ENCODE measurements around the gene CHST15.

Gene CHST15

DNA sequence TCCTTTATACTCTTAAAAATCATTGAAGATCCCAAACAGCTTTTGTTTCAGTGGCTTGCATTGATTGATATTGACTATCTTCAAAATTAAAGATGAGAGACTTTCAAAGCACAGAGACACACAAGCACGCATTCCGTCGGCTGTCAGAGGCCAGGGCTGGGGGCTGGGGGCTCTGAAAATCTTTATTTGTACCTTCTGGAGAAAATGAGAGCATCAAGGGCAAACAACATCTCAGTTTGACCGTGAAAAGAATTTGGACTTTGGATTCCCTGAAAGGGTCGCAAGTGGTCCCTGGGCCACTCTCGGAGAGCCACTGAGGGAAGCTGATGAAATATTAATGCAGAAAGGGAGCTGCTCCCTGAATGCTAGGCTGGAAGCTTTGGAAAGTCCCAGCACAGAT lies 96.4 kb downstream of the CHST15 start:
- TF ChIP-seq, protein P1, sequence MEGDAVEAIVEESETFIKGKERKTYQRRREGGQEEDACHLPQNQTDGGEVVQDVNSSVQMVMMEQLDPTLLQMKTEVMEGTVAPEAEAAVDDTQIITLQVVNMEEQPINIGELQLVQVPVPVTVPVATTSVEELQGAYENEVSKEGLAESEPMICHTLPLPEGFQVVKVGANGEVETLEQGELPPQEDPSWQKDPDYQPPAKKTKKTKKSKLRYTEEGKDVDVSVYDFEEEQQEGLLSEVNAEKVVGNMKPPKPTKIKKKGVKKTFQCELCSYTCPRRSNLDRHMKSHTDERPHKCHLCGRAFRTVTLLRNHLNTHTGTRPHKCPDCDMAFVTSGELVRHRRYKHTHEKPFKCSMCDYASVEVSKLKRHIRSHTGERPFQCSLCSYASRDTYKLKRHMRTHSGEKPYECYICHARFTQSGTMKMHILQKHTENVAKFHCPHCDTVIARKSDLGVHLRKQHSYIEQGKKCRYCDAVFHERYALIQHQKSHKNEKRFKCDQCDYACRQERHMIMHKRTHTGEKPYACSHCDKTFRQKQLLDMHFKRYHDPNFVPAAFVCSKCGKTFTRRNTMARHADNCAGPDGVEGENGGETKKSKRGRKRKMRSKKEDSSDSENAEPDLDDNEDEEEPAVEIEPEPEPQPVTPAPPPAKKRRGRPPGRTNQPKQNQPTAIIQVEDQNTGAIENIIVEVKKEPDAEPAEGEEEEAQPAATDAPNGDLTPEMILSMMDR (conservative IDR thresholded peaks at IDR 0.05; ENCODE audit: low read length) = no peak
- no peak overlapping the region for H3K4me3 ChIP-seq (ENCODE audit: low read length)
- no peak for DNase-seq (ENCODE audit: low read depth)

DNA sequence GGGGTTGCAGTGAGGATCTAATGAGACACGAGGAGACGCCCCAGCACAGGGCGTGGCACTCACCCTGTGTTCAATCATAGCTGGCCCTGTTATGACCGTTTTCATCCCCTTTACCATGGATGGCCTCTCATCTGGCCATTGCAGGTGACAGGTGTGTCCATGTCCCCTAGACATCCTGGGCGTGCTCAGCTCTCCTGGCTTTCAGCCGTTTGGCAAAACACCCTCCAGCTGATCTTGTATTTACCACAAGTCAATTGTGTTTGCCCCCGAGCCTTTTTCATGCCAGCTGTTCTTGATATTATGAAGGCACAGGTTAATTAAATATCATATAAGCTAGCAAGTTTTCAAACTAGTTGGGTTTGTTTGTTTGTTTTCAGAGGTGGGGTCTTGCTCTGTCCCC lies 97.1 kb downstream of the CHST15 start:
- TF ChIP-seq, protein P1 (conservative IDR thresholded peaks at IDR 0.05; ENCODE audit: low read length) = no peak

DNA sequence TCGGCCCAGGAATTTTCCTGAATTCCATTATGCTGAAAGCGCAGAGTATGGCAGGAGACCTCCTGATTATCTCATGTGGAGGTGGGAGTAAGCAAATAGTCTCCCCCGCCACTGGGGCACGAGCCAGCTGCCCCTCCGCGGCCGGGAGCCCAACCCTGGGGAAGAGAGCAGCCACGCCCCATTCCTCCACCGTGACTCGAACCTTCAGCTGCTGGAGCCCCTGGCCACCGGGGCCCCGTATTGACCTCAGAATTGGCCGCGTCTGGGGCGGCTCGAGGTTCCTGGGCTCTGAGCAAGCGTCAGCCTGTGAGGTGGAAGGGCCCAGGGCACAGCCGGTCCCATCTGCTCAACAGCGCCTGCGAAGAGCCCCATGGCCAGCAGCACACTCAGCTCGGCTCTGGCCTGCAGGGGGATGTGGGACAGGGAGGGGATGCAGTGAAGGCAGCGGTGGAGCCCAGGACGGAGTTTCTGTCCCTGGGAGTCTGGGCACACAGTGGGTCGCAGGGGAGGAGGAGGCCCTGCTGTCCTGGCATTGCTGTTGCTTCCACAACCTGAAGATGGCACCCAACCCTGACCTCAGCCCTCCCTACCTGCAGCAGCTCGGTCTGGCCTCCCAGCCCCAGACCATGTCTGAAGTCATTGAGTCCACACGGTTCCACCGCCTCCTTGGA lies 97.8 kb downstream of the CHST15 start:
- no peak overlapping the region for H3K4me3 ChIP-seq (ENCODE audit: low read length)
- TF ChIP-seq, protein P1 (conservative IDR thresholded peaks at IDR 0.05; ENCODE audit: low read length) = peak; percentile 44
- peak; percentile 81 for DNase-seq (ENCODE audit: low read depth)

More for the DNA sequence above, 97.1 kb downstream of the CHST15 start:
- H3K4me3 ChIP-seq (ENCODE audit: low read length) = no peak overlapping the region
- DNase-seq (ENCODE audit: low read depth) = no peak

DNA sequence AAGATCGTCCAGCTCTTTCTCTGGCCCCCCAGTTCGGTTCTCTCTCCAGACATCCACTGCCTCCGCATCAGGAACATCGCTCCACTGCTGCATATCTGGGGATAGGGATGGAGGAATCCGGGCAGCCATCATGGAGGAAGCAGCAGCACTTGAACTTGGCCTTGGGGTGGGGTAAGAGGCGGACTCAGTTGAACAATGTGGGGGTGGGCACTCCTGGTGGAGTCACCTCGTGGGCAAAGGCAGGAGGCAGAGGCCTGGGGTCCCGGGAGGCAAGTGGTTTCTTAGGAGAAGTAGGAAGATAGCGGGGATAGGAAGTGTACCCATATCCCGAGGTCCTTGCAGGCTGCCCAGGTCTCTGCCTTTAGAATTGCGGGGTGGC lies 98.3 kb downstream of the CHST15 start:
- TF ChIP-seq, protein P1 (conservative IDR thresholded peaks at IDR 0.05; ENCODE audit: low read length) = no peak
- DNase-seq (ENCODE audit: low read depth) = no peak
- peak overlapping the region; percentile 31 for H3K4me3 ChIP-seq (ENCODE audit: low read length)

DNA sequence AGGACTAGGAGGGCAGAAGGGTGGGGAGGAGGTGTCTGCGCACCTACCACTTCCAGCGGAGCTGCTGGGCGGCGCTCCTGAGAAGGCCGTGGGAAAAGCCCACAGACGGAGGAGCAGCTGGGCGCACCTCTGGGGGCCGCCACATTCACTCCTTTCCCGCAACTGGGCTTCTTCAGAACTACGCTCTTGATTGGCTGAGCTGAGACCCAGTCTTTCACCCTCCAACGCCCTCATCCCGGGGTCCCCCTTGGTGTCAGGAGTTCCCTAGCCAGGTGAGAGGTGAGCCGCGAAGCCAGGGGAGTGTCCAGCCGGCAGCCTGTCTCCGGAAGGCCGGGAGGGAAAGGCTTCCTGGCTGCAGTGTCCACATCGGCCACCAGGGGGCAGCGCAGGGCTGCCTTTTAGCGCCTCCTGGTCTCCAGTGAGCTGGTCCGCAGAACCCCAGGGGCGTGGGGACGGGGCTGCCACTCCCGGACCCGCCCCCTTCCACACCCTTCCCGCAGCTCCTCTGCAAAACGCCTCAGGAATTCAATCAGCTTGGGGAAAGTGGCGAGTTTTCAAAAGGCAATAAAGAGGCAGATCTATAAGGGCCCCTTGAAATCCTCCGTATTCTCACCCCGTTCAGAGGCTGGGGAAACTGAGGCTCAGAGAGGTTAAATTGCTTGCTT lies 98.8 kb downstream of the CHST15 start:
- peak; percentile 86 for DNase-seq (ENCODE audit: low read depth)

DNA sequence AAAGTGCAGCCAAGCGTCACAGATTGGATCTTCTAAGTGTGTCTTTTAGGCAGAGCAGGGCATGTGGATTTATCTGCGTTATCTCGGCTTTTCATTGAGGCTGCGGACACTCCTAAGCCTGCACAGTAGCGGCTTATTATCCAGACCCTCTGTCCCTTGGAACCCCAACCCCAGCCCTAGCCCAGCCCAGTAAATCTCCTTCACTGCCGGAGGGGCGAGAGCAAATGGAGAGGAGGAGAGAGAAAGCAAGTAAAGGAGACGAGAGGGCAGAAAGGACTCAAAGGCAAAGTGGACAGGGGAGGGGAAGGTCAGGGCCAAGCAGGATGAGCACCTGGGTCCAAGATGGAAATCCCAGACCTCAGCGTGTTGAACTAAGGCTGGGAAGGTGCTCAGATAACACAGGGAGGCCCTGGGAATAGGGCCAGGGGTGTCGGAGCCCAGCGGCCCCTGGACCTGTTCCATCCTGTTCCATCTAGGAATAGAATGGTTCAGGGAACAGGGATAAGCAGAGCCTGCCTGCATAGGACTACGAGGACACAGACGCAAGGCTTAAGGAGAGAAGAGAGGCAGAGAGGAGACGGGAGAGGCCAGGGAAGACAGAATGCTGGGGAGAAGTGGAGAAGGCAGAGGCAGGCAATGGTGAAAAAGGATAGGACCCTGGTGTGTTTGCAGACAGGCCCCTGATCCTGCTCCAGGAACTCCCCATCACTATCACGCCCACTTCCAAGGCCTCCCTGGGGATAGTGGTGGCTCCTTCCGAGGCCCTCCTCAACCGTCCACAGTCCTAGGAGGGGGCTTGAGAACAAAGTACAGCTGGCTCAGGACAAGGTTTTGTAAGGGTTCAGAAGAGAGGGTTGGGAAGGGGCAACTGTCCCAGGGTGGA lies 99.6 kb downstream of the CHST15 start:
- TF ChIP-seq, protein P1 (conservative IDR thresholded peaks at IDR 0.05; ENCODE audit: low read length) = no peak
- DNase-seq (ENCODE audit: low read depth) = no peak
- H3K4me3 ChIP-seq (ENCODE audit: low read length) = no peak overlapping the region

More for the DNA sequence above, 98.8 kb downstream of the CHST15 start:
- peak overlapping the region; percentile 31 for H3K4me3 ChIP-seq (ENCODE audit: low read length)
- TF ChIP-seq, protein P1 (conservative IDR thresholded peaks at IDR 0.05; ENCODE audit: low read length) = peak; percentile 93
